Cardiac fibroblast (primary cell): ENCODE data around the gene LMO7.
"Not testable (repeated sequence)": the region's sequence is repeated elsewhere in the genome, so short reads cannot be mapped to it uniquely, and the experiment has no call there.

Experiments
- DNase-seq, 2 donors: peaks; one replicate each; pipeline versions ENCODE4 v3.0.0 to v3.0.0-alpha.2; 2010; ENCODE audit warnings: low read depth in 2 of 2
- H3K4me3 ChIP-seq, 2 donors: replicated peaks in 1 of 2; 1 replicate in 1 of 2; 2 replicates in 1 of 2; pipeline ENCODE4 v1.5.1; 2011; ENCODE audit warnings: low read depth in 2 of 2, low read length in 2 of 2, mild to moderate bottlenecking in 2 of 2, moderate library complexity in 1 of 2
- CTCF ChIP-seq: IDR thresholded peaks from one replicate; pipeline ENCODE4 v1.5.1; 2011; ENCODE audit warnings: low read depth, mild to moderate bottlenecking, low read length, inconsistent platforms

The LMO7 gene

GRCh38 chr13:75689686-75690085, 53.6 kb downstream of the LMO7 start:
- H3K4me3 ChIP-seq: no peak overlapping the region
- no peak for TF ChIP-seq CTCF
- DNase-seq: no peak

- H3K4me3 ChIP-seq: no peak overlapping the region
- no peak for TF ChIP-seq CTCF
- DNase-seq: no peak
Measured at GRCh38 chr13:75690607-75691006, 54.5 kb downstream of the LMO7 start.

GRCh38 chr13:75691183-75691582, 55.1 kb downstream of the LMO7 start:
- H3K4me3 ChIP-seq: no peak overlapping the region
- DNase-seq: peak in 1 of 2 donors; percentile 55
- no peak for TF ChIP-seq CTCF

- no peak for TF ChIP-seq CTCF
- no peak for DNase-seq
- H3K4me3 ChIP-seq: no peak overlapping the region
Measured at GRCh38 chr13:75693227-75693626, 57.1 kb downstream of the LMO7 start.

GRCh38 chr13:75694722-75695121, 58.6 kb downstream of the LMO7 start:
- no peak overlapping the region for H3K4me3 ChIP-seq
- DNase-seq: no peak
- TF ChIP-seq CTCF: no peak

- DNase-seq: peak; percentile 82 to 84
- peak; percentile 83 for TF ChIP-seq CTCF
- not testable (repeated sequence) for H3K4me3 ChIP-seq
Measured at GRCh38 chr13:75695908-75696307, 59.8 kb downstream of the LMO7 start.

GRCh38 chr13:75699062-75699461, 62.9 kb downstream of the LMO7 start:
- no peak for TF ChIP-seq CTCF
- no peak overlapping the region for H3K4me3 ChIP-seq
- no peak for DNase-seq

- DNase-seq, H3K4me3 ChIP-seq: not testable (repeated sequence)
Measured at GRCh38 chr13:75699717-75700116, 63.6 kb downstream of the LMO7 start.
